Stimulated activated naive CD4-positive, alpha-beta T cell treated with Interleukin-2 at 50 U/mL for 16 hours (primary cell): ENCODE data around the gene ETFB.
"Not testable (repeated sequence)": the region's sequence is repeated elsewhere in the genome, so short reads cannot be mapped to it uniquely, and the experiment has no call there.

Source experiments
- DNase-seq: peaks from one replicate; lab custom pipeline; 2025; lab: John Stamatoyannopoulos, UW

ETFB gene

DNA sequence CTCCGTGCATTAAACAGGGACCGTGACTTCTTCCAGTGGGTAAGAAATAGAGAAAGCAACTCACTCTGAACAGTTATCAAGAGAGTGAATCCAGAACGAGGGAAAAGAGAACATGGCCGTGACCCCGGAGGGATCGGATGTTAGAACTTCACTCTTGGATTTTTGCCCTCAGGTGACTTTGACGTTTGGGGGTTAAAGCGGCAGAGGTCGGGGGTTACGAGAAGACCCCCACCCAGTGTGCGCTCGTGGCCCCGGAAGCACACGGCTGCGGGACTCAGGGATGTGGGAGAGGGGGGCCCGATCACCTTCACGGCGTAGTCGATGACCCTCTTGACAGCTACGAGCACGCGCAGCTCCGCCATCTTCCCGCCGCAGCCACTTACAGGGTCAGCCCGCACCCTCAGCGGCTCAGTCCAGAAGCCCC lies at the start of gene ETFB:
Gene ETFB (minus strand): TSS at position 424 of the 424 bp plus-strand sequence. CDS start 62 bp downstream, at position 362.
- DNase-seq, result no peak

DNA sequence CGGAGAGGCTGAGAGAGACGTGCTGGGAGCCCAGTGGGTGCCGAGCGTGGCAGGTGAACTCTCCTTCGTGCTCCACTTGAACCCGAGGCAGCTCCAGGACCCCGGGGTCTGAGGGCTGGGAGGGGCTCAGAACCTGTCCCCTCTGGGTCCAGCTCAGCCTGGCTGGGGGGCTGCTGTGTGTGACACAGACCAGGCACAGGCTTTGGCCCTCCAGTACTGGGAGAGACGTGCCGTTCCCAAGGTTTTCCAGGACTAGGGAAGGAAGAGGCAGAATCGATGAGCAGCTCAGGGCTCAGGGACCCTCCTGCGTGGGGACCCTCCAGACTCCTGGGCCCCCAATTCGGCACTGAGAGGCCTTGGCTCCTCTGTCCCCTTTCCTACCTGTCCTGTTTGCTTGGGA lies 49.0 kb upstream of the ETFB start:
- no peak for DNase-seq

DNA sequence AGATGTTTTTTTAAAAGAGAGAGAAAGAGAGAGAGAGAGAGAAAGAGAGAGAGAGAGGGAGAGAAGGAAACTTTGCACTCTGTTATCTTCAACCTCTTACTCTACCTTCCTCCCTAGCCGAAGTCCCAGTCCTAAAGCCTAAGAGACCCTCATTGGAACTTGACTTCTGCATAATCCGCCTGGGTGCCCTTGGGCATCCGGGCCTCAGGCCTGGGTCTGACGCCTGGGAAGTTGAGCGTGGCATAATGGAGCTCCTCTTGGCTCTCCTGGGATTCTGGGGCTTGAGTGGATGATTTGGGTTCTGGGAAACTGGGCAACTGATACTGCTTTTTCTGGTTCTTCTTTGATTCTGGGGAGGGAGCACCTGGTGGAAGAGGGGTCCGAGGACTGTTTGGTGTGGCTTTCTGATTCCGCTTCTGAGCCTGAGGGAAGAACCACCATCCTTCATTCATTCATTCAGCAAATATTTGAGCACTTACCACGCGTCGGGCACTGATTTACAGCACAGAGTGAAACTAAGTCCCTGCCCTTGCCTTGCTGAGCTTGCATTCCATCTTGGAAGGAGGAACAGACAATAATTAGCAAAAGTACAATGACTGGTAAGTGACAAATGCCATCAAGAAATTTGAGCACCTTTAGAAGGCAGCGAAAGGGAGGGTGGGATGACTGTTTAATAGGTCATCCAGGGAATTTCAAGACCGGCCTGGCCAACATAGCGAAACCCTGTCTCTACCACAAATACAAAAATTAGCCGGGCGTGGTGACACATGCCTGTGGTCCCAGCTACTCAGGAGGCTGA lies 45.0 kb upstream of the ETFB start:
- no peak for DNase-seq

DNA sequence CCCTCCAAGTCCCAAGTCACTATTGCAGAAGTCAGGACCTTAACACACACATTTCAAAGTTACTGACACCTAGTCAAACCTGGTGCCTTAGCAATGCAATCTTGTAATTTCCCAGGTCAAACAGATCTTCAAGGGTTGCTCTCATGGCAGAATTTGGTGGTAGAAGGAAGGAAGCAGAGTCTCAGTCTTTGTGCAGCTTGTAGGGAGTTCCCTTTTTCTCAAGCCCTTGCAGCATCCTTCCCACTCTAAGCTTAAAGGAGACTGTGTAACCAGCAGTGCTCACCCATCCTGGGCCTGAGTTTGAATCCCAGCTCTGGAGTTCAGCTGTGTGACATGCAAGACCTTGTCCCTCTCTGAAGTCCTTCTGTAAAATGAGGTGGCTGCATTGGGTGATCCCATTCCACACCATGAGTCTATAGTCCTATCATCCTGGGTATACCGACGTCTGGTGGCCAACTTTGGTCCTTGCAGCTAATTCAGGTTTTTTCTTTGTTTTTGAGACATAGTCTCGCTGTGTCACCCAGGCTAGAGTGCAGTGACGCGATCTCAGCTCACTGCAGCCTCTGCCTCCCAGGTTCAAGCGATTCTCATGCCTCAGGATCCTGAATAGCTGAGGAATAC lies 41.4 kb upstream of the ETFB start:
- DNase-seq, result no peak

DNA sequence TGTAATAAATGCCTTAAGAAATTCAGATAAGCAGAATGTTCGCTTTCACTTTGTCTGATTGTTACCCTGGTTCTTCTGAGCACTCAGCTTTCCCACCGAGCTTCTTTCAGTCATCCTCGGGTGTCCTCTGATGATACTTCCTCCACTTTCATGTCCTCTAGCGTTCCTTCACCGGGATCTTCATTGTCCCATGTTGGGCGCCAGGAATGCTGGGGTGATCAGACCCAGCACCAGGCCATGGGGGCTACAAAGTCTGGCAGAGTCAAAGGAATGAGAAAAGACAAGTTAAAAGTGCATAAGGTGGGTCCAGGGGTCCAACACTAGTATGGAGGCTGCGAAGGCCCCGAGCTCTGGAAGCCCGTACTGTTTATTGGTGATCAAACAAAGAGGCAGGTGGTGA lies 35.9 kb upstream of the ETFB start:
- no peak for DNase-seq

DNA sequence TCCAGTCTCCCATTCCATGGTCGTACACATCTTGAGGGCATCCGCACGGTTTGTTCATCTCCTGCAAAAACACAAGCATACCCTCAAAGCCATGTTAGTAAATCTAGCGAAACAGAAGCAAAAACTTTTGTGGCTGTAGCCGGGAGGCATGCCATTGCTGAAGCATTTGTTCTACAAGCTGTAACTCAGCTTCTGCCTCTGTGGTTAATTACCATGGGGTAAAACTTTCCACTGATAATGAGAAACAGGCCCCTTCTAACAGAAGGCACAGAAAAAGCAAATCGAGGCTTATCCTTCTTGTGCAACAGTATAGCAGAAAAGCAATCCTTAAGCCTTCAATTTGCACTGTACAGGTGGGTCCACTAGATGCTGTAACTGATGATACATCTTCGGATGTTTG lies 33.7 kb upstream of the ETFB start:
- not testable (repeated sequence) for DNase-seq

DNA sequence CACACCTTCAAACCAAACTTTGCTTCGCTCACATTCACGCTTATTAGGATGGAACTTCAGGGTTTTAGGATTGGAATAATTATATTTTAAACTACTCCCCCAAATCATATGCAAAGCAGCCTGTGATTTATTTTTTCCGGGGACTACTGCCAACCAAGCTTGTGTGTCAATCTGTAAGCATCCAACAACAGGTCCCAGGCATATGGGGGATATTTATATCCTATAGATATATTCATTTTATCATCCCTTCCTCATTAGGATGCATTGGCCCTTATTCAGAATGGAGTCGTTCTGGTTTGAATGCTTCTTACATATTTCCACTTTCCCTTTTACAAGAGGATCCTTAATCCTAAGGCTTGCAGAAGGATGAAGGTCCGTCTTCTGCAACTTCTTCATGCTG lies 33.0 kb upstream of the ETFB start:
- no peak for DNase-seq

DNA sequence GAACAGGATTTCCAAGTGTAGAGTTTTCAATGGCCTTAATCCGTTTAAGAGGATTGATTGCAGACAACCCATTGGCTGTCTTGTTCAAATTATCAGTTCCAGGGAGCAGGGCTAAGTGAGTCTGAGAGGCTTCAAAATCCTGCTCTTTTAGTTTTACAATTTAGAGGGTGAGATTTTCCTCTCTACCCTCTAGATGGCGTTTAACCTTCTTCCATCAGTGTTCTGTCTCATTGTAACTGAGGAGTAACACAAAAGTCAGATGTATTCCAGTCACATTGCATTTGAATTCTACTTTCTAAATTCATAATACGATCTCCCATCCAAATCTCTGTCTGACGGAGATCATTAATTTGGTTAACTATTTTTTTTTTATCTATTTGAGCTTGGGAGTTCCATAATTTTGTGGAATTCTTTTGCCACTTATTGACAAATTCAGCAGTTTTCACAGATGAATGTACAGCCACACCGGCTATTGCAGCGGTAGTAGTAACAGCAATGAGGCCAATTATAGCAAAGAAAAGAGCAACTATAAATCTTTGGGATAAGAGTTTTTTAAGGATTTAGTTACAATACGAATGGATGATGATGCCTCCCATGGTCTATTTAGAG lies 32.0 kb upstream of the ETFB start:
- no peak for DNase-seq

DNA sequence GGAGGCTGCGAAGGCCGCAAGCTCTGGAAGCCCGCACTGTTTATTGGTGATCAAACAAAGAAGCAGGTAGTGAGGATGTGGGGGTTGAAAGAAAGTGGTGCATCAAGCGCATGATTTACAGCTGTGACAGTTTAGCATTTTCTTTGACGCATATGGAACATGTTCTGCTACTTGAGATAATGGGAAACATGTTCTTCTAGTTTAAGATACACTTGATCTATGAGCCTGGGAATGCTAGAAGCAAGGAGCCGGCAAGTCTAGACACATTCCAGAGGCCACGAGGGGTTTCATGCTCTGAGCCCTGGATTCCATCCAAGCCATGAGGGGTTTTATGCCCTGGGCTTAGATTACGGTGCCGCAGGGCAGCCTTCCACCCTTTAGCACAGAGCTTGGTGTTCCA lies 31.3 kb upstream of the ETFB start:
- not testable (repeated sequence) for DNase-seq

DNA sequence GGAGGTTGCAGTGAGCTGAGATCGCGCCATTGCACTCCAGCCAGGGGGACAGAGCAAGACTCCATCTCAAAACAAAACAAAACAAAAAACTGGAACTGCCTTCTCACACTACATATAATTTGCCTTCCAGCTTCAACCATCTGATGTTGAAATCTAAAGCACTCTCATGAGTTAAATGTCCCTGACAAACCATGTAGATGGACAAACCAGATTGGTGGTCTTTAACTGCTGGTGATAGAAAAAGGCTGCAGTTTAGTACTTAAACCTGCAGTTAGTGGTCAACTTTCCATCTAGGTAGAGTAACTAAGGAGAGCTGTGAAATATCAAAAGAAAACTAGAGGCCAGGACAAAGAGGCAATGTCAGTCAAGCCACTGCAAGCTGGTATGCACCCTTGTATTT lies 30.0 kb upstream of the ETFB start:
- DNase-seq, result no peak

DNA sequence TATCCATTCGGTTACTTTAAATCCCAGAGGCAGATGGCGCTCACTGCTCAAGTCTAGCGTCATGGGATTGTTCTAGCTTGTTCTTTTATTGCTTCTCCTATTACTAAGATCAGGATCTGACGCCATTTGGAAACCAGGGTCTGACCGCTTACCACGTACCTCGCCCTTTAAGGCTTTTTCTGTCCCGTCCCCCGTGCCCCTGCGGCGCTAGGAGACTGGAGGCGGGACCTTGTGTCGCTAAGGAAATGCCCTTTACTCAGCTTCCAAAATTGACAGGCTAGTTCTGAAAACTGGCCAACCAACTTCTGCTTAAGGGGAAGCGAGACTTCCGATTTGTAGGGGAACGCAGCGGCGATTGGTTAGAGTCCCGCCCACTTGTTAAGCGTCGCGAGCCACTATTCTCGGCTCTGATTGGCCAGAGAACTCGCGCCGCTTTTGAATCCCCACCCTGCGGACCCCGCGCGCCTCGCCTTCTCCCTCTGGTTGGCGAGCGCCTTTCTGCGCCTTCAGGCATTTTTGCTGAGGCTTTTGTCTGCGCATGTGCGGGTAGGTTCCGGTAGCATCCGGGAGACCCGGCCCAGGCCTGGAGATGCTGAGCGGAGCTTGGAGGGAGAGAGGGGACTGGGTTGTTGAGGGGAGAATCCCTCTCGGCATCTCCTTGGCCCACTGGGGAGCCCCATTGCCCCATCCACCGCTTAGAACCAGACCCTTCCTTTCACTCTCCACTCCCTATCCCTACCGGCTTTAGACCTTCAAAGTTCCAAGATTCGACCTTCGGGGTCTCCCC lies 28.1 kb upstream of the ETFB start:
- DNase-seq, result peak; percentile 91

DNA sequence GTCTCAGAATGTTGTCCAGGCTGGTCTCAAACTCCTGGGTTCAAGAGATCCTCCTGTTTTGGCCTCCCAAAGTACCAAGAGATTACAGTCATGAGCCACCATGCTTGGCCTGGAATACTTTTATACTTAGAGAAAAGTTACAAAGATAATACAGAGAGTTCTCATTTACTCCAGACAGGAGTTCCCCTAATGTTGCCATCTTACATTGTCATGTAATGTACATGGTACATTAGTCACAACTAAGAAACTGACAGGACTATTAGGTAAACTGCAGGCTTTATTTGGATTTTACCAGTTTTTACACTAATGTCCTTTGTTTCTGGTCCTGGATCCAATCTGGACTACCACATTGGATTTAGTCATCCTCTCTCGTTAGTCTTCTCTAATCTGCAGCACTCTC lies 26.5 kb upstream of the ETFB start:
- DNase-seq, result no peak

DNA sequence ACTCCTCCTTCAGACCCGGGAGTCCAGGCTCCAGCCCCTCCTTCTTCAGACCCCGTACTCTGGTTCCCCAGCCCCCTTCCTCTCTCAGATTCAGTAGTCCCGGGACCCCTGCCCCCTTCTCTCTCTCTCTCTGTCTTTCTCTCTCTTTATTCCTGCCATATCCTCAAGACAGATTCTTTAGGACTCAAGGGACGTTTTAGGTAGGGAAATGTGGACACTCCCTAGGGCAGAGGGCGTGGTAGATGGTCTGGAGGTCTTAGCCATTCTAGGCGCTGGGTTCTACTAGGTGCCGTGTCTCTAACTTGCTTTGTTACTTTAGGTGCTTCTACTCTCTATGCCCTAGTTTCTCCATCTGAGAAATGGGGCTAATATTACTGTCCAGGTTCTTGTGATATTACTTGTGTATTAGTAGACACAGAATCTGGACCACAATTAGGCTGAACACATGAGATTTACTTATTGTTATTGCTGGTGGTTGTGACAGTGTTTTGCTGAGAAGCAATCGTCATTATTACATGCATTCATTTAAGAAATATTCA lies 25.0 kb upstream of the ETFB start:
- no peak for DNase-seq

DNA sequence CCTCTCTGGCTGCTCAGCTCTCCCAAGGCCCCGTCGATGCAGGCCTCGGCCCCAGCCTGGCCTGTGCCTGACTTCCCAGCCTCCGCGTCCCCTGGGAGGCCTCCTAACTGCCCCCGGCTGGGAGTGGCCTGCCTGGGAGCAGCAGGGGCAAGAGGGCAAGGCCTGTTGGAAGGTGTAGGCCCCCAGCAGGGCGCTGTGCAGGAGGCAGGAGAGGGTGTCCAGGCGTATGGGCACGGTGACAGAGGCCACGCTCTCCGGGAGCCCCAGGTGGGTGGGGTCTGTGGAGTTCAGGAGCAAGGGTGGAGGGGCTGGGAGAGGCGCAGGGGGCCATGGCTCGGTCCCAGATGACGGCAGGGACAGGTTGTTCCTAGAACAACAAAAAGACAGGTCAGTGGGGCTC lies 23.0 kb upstream of the ETFB start:
- no peak for DNase-seq

DNA sequence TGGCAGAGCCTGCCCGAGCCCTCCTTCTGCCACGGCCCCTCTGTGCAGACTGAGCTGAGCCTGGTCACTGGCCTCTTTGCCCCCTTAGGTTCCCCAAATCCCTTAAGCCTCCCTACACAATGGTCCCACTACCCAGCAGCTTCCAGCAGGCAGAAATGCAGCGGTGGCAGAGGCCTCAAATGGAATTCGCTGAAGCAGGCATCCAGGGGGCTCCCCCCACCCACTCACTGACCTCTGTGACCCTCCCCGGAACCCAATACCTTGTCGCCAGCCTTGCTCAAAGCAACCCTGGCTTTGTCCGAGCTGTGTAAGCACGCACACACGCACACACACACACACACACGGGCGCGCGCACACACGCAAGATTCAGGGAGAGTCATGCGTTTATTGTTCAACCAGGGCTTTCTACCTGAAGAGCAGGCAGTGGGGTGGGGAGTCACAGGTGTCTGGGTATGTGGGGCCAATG lies 21.8 kb upstream of the ETFB start, which contains the start of gene LIM2:
Gene LIM2 (minus strand): TSS at position 51 of the 466 bp plus-strand sequence. CDS start 531 bp downstream, outside the sequence.
- DNase-seq, result no peak

DNA sequence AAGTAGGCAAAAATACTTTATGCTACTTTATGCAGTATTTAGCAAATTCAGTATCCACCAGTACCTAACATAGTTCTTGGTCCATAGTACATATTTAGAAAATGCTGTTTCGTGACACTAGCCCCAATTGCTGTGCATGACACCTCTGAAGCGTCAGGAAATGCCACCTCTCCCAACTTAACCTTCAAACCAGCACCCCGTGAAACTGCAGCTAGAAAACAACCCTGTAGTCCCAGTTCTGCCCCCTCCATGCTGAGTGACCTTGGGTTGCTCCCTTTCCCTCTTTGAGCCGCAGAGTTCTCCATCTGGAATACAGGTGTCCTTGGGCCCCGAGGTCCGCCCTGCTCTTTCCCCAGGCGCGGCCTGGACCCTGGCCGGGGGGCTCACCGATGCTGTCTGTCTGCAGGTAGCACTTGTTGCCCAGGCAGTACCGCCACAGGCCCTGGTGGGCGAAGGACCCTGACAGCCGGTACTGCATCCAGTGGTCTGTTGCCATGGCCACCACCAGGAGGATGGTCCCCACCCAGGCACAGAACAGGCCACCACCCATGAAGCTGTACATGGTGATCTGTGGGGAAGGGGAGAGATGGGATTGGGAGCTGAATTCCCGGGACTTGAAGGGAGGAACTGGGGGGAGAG lies 20.8 kb upstream of the ETFB start:
- no peak for DNase-seq

DNA sequence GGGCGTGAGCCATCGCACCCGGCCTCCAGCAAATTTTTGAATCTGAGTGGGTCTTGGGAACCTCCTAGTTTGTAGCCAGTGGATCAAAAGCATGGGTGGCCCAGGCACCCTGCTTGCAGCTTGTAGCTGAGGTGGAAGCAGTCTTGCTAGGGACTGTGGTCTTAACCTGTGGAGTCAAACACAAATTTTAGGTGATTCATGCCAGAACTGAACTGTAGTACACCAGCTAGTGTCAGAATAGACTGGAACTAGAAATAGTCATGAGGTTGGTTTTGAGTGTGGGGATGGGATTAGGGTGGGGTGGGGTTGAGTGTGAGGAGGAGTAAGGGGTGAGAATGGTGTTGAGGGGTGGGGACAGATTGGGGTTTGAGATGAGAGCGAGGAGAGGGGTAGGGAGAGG lies 15.8 kb upstream of the ETFB start:
- DNase-seq, result no peak

DNA sequence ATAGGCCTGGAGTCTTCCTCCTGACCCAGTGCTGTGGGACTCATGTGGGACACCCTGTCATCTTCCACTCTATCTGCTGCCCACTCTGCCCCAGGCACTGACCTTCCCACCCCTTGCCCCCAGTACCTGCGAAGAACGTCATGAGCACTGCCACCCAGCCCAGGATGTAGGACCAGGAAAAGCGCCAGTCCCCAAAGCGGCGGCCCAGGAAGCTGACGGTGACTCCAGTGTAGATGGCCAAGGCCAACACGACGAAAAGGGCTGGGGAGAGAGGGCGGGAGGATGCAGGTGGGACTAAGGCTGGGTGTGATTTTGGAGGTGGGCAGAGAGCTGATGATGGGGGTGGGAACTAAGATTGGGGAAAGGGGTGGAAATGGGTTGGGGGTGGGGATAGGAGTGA lies 14.2 kb upstream of the ETFB start:
- no peak for DNase-seq

DNA sequence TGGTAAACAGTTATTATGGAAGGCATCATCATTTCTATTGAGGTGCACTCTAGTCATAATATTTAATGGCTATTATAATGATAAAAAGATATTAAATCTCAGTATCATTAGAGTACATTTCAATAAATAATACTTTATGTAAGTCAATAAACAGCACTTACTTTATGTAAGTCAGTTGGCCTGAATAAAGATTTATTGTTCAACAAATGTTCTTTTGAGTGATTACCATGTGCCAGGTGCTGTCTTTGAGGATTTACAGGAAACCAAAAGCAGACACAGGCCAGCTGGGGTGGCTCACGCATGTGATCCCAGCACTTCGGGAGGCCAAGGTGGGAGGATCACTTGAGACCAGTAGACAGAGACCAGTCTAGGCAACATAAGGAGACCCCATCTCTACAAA lies 11.2 kb upstream of the ETFB start:
- DNase-seq, result no peak

DNA sequence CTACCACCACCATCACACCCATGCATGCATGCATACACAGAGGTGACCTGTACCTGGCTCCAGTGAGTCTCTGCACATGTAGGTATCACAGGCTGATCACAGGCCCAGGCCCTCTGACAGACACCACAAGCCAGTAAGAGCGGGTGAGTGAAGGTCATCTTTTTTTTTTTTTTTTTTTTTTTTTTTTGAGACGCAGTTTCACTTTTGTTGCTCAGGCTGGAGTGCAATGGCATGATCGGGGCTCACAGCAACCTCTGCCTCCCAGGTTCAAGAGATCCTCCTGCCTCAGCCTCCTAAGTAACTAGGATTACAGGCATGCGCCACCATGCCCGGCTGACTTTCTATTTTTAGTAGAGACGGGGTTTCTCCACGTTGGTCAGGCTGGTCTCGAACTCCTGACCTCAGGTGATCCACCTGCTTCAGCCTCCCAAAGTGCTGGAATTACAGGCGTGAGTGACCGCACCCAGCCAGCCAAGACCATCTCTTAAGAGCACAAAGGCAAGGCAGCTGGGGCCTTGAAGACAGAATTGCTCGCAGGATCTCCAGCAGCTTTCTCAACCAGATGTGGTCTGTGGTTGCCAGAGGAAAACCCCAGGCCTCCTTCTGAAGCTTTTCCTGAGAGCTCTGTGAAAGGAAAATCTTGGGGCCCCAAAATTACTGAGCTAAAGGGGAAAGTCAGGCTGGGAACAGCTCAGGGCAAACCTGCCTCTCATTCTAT lies 9.5 kb upstream of the ETFB start:
- DNase-seq, result no peak
